IMR-90 (cell line): ENCODE data around the gene CD36. TPM values are rescaled to one million over a fixed set of nuclear protein-coding genes. Genes with fewer than 3 reads are reported as not detected.
A peak's percentile ranks its signal among the peaks of the same experiment; 100 is the strongest.

ENCODE experiments used
- ATAC-seq: fragments of 200-7000 bp; cut with Tn5 transposase; 2 replicates; pipeline ENCODE4 v1.9.1; 2020; ENCODE audit warnings: low read depth, mild to moderate bottlenecking, moderate library complexity
- BruUV-seq: library from RNA; stranded (reverse); fragments of 400-500 nt; replicated peaks from 2 replicates; lab custom pipeline; 2021; lab: Mats Ljungman, UMichigan
- CTCF ChIA-PET: fragments of 300-600 bp; formaldehyde crosslinking; extraction: SDS; loops from one replicate; lab custom pipeline; 2021; ENCODE audit warnings: antibody characterized with exemption; lab: Yijun Ruan, JAX
- POLR2A ChIA-PET: fragments of 300-600 bp; sonication (Branson Sonifier 250); formaldehyde crosslinking; loops from one replicate; lab custom pipeline; 2022; ENCODE audit warnings: antibody characterized with exemption; ENCODE audit not compliant: unreplicated experiment; lab: Charles Lee
- DNase-seq: peaks from one replicate; pipeline ENCODE4 v3.0.0; 2013
- H2AFZ ChIP-seq: replicated peaks from 2 replicates; pipeline ENCODE3; 2013; ENCODE audit warnings: low read length, mild to moderate bottlenecking; ENCODE audit not compliant: poor library complexity
- H2AK5ac ChIP-seq: 2 replicates; pipeline ENCODE4 v1.6.1; 2013; ENCODE audit warnings: low read depth, low read length, inconsistent platforms
- H2AK9ac ChIP-seq: replicated peaks from 2 replicates; pipeline ENCODE3; 2013; ENCODE audit warnings: mild to moderate bottlenecking, low read depth, low read length, moderate library complexity; ENCODE audit not compliant: poor library complexity
- H2BK120ac ChIP-seq: 2 replicates; pipeline ENCODE4 v1.6.1; 2013; ENCODE audit warnings: low read depth, low read length, inconsistent platforms
- H2BK15ac ChIP-seq: 3 replicates; pipeline ENCODE4 v1.6.1; 2013; ENCODE audit warnings: low read depth, low read length, inconsistent platforms
- H2BK20ac ChIP-seq: 2 replicates; pipeline ENCODE4 v1.6.1; 2013; ENCODE audit warnings: low read depth, mild to moderate bottlenecking, inconsistent platforms, low read length, moderate library complexity
- H2BK5ac ChIP-seq: 2 replicates; pipeline ENCODE4 v1.6.1; 2013; ENCODE audit warnings: mild to moderate bottlenecking, low read depth, low read length, inconsistent platforms; ENCODE audit not compliant: poor library complexity, severe bottlenecking
- H3K14ac ChIP-seq: replicated peaks from 2 replicates; pipeline ENCODE4 v1.6.1; 2013; ENCODE audit warnings: low read depth, low read length, inconsistent platforms
- H3K18ac ChIP-seq: 2 replicates; pipeline ENCODE4 v1.6.1; 2013; ENCODE audit warnings: low read depth, low read length, control low read depth
- H3K23ac ChIP-seq: 2 replicates; pipeline ENCODE4 v1.6.1; 2013; ENCODE audit warnings: low read depth, low read length, inconsistent platforms
- H3K27ac ChIP-seq: 2 replicates; pipeline ENCODE4 v1.5.1; 2013; ENCODE audit warnings: mild to moderate bottlenecking, control low read depth, low read length; ENCODE audit not compliant: insufficient read depth
- H3K27me3 ChIP-seq: 2 replicates; pipeline ENCODE4 v1.6.1; 2013; ENCODE audit warnings: low read length; ENCODE audit not compliant: control insufficient read depth, insufficient read depth
- H3K36me3 ChIP-seq: 2 replicates; pipeline ENCODE4 v1.6.1; 2013; ENCODE audit warnings: low read length, mixed read lengths; ENCODE audit not compliant: control insufficient read depth, insufficient read depth
- H3K4ac ChIP-seq: 2 replicates; pipeline ENCODE4 v1.6.1; 2013; ENCODE audit warnings: low read depth, low read length, inconsistent platforms
- H3K4me1 ChIP-seq: 2 replicates; pipeline ENCODE4 v1.6.1; 2013; ENCODE audit warnings: low read length, mixed read lengths; ENCODE audit not compliant: control insufficient read depth, insufficient read depth
- H3K4me2 ChIP-seq: 2 replicates; pipeline ENCODE4 v1.6.1; 2013; ENCODE audit warnings: low read depth, mild to moderate bottlenecking, control low read depth, low read length, moderate library complexity
- H3K4me3 ChIP-seq: 2 replicates; pipeline ENCODE4 v1.5.1; 2013; ENCODE audit warnings: low read depth, mild to moderate bottlenecking, control low read depth, low read length, moderate library complexity; ENCODE audit not compliant: insufficient read depth
- H3K56ac ChIP-seq: 2 replicates; pipeline ENCODE4 v1.6.1; 2013; ENCODE audit warnings: low read length, inconsistent platforms; ENCODE audit not compliant: insufficient read depth; ENCODE audit errors: extremely low read depth
- H3K79me1 ChIP-seq, 2 experiments: 2 replicates each; pipeline ENCODE4 v1.6.1; 2013; ENCODE audit warnings: low read length in 2 of 2, inconsistent platforms in 1 of 2, low read depth in 1 of 2
- H3K9ac ChIP-seq: 2 replicates; pipeline ENCODE4 v1.6.1; 2013; ENCODE audit warnings: low read depth, low read length, control low read depth
- H3K9me1 ChIP-seq: 2 replicates; pipeline ENCODE4 v1.6.1; 2013; ENCODE audit warnings: low read length, inconsistent platforms; ENCODE audit not compliant: insufficient read depth
- H3K9me3 ChIP-seq: 2 replicates; pipeline ENCODE4 v1.6.1; 2013; ENCODE audit warnings: low read length; ENCODE audit not compliant: control insufficient read depth, insufficient read depth
- H4K20me1 ChIP-seq: 2 replicates; pipeline ENCODE4 v1.6.1; 2013; ENCODE audit warnings: low read length, inconsistent platforms; ENCODE audit not compliant: insufficient read depth
- H4K5ac ChIP-seq: 2 replicates; pipeline ENCODE4 v1.6.1; 2013; ENCODE audit warnings: mild to moderate bottlenecking, low read depth, low read length, control low read depth
- H4K8ac ChIP-seq, 2 experiments: 2 replicates each; pipeline ENCODE4 v1.6.1; 2013; ENCODE audit warnings: low read depth in 2 of 2, low read length in 2 of 2, control low read depth in 1 of 2, inconsistent platforms in 1 of 2
- H4K91ac ChIP-seq: 2 replicates; pipeline ENCODE4 v1.6.1; 2013; ENCODE audit warnings: low read depth, low read length, inconsistent platforms; ENCODE audit not compliant: insufficient read depth
- BHLHE40 ChIP-seq: fragments of 150-350 bp; IDR thresholded peaks from 2 replicates; pipeline ENCODE4 v1.6.1; 2016; ENCODE audit warnings: mild to moderate bottlenecking, low read depth, low read length
- CEBPB ChIP-seq: IDR thresholded peaks from 2 replicates; pipeline ENCODE4 v1.6.1; 2012; ENCODE audit warnings: low read depth, low read length, improper control_type of control experiment
- FOS ChIP-seq: fragments of 150-350 bp; IDR thresholded peaks from 2 replicates; pipeline ENCODE4 v1.6.1; 2016; ENCODE audit warnings: low read depth, low read length
- MXI1 ChIP-seq: IDR thresholded peaks from 2 replicates; pipeline ENCODE4 v1.6.1; 2012; ENCODE audit warnings: low read depth, mild to moderate bottlenecking, low read length, moderate library complexity, borderline replicate concordance
- NFE2L2 ChIP-seq: fragments of 150-350 bp; IDR thresholded peaks from 2 replicates; pipeline ENCODE4 v1.6.1; 2016; ENCODE audit warnings: low read depth, mild to moderate bottlenecking, low read length
- RCOR1 ChIP-seq: IDR thresholded peaks from 2 replicates; pipeline ENCODE4 v1.6.1; 2012; ENCODE audit warnings: mild to moderate bottlenecking, low read length, improper control_type of control experiment; ENCODE audit not compliant: insufficient replicate concordance
- SMC3 ChIP-seq: fragments of 150-350 bp; IDR thresholded peaks from 2 replicates; pipeline ENCODE4 v1.6.1; 2016; ENCODE audit warnings: low read depth, mild to moderate bottlenecking, antibody characterized with exemption, low read length, moderate library complexity
- dilution Hi-C: fragments of 300-500 bp; cut with HindIII; formaldehyde crosslinking; loops from one replicate; pipeline ENCODE4 v1.14.3; 2018; ENCODE audit warnings: low sequenced_read_pairs; ENCODE audit not compliant: unreplicated experiment
- in situ Hi-C: fragments of 300-500 bp; cut with MboI; formaldehyde crosslinking; loops from 3 replicates; pipeline ENCODE4 v1.14.3; 2019; ENCODE audit warnings: low sequenced_read_pairs, inconsistent platforms, mixed read lengths
- intact Hi-C: fragments of 100-400 bp; cut with micrococcal nuclease; formaldehyde crosslinking; loops from 2 replicates; pipeline ENCODE4 v1.10.0; 2022
- polyA plus RNA-seq, 3 experiments: library from polyadenylated mRNA; depleted of rRNA; stranded (reverse); fragments of >200 nt; gene quantifications; 2 replicates each; pipeline ENCODE4 v1.2.3, GENCODE V29; 2012; ENCODE audit warnings: low replicate concordance in 1 of 3
- total RNA-seq: library from RNA; depleted of rRNA; stranded (reverse); fragments of >200 nt; gene quantifications from 2 replicates; pipeline ENCODE4 v1.2.3, GENCODE V29; 2012

CD36 gene
- total and polyA plus RNA-seq, 2 of the 4 experiments (the other 2 are of a cell fraction) = 0.19 to 0.54 TPM

- no peaks in the 10 kb centered on the region; the same call in 1 of the 2 replicates for H3K9me3 ChIP-seq
- no peak overlapping the region for H4K8ac ChIP-seq
- H4K5ac ChIP-seq = no peak overlapping the region
- no TSS peak for BruUV-seq
- DNase-seq (no peak), ATAC-seq (no peak)
- H3K79me1 ChIP-seq = 0 out of 4 replicates have a peak, but pooled peaks cover 0 to 7% of the 10 kb centered on the region in 2 experiments
- no peak overlapping the region for H2AK9ac ChIP-seq
- no peaks in the 10 kb centered on the region for H3K36me3 ChIP-seq
- peaks cover 7% of the 10 kb centered on the region; the same call in 1 of the 2 replicates for H3K9me1 ChIP-seq
- no peaks in the 10 kb centered on the region for H3K27me3 ChIP-seq
- dilution Hi-C loops = no loop called here
- peaks cover 11% of the 10 kb centered on the region for H3K4me1 ChIP-seq
- intact Hi-C loops = no loop called here
- ChIA-PET POLR2A (no interaction called here), CTCF (interaction anchor here (1.0 kb wide), 1 partner anchor 9 kb away, joined by 3 read pairs; no protein-coding TSS in a partner anchor)
- peak overlapping the region; percentile 14; the same call in 1 of the 2 replicates for H2BK20ac ChIP-seq
- H3K23ac ChIP-seq = no peak overlapping the region
- H2BK15ac ChIP-seq = no peak overlapping the region
- in situ Hi-C loops = no loop called here
- H2AFZ ChIP-seq = no peak overlapping the region
- H4K20me1 ChIP-seq = no peaks in the 10 kb centered on the region
- no peak overlapping the region; the same call in 1 of the 2 replicates for H2AK5ac ChIP-seq
- H3K18ac ChIP-seq = no peak overlapping the region
- TF ChIP-seq RCOR1 (no peak), CEBPB (no peak), NFE2L2 (no peak), BHLHE40 (no peak), SMC3 (no peak), FOS (no peak), MXI1 (no peak)
- H3K14ac ChIP-seq = peak overlapping the region; percentile 25; the same call in 1 of the 2 replicates
- H4K91ac ChIP-seq = no peak overlapping the region
- H3K27ac ChIP-seq = no peak overlapping the region
- H3K9ac ChIP-seq = no peak overlapping the region
- no peak overlapping the region for H3K4ac ChIP-seq
- H3K56ac ChIP-seq = no peak overlapping the region
- H2BK120ac ChIP-seq = peak overlapping the region; percentile 31; the same call in 1 of the 2 replicates
- H3K4me2 ChIP-seq = no peak overlapping the region
- no peak overlapping the region for H2BK5ac ChIP-seq
- H3K4me3 ChIP-seq = no peak overlapping the region
Measured at GRCh38 chr7:80619741-80620140, 18.7 kb upstream of the CD36 start.
